Mesenchymal stem cell (in vitro differentiated cells and primary cell): ENCODE data around the gene SPOCK2.

ENCODE experiments used
- DNase-seq: peaks from one replicate; pipeline ENCODE4 v3.0.0-alpha.2; 2013
- H2AFZ ChIP-seq: one replicate; pipeline ENCODE4 v1.6.1; 2013; ENCODE audit warnings: low read depth, mild to moderate bottlenecking, control low read depth, inconsistent platforms, low read length, moderate library complexity
- H2AK5ac ChIP-seq: 2 replicates; pipeline ENCODE4 v1.6.1; 2013; ENCODE audit warnings: low read length, moderate library complexity, mild to moderate bottlenecking, inconsistent platforms; ENCODE audit not compliant: severe bottlenecking
- H2BK120ac ChIP-seq: one replicate; pipeline ENCODE4 v1.6.1; 2013; ENCODE audit warnings: low read depth, mild to moderate bottlenecking, inconsistent platforms, low read length, moderate library complexity
- H2BK12ac ChIP-seq, 2 experiments: one replicate each; pipeline ENCODE4 v1.6.1; 2013; ENCODE audit warnings: inconsistent platforms in 2 of 2, low read length in 2 of 2, mild to moderate bottlenecking in 2 of 2, moderate library complexity in 2 of 2, control low read depth in 1 of 2
- H2BK15ac ChIP-seq: one replicate; pipeline ENCODE4 v1.6.1; 2013; ENCODE audit warnings: mild to moderate bottlenecking, low read depth, inconsistent platforms; ENCODE audit not compliant: poor library complexity, severe bottlenecking
- H2BK5ac ChIP-seq: 2 replicates; pipeline ENCODE4 v1.6.1; 2013; ENCODE audit warnings: low read depth, mild to moderate bottlenecking, low read length, control low read depth, inconsistent platforms; ENCODE audit not compliant: poor library complexity, severe bottlenecking
- H3K14ac ChIP-seq, 2 experiments: one replicate each; pipeline ENCODE4 v1.6.1; 2013; ENCODE audit warnings: inconsistent platforms in 2 of 2, low read length in 2 of 2, control low read depth in 1 of 2, mild to moderate bottlenecking in 1 of 2, moderate library complexity in 1 of 2
- H3K18ac ChIP-seq, 2 experiments: one replicate each; pipeline ENCODE4 v1.6.1; 2013; ENCODE audit warnings: inconsistent platforms in 2 of 2, low read length in 2 of 2, control low read depth in 1 of 2, low read depth in 1 of 2, mild to moderate bottlenecking in 1 of 2
- H3K23ac ChIP-seq, 2 experiments: one replicate each; pipeline ENCODE4 v1.6.1; 2013; ENCODE audit warnings: inconsistent platforms in 2 of 2, low read length in 2 of 2, mild to moderate bottlenecking in 2 of 2, moderate library complexity in 2 of 2, control low read depth in 1 of 2
- H3K27ac ChIP-seq: 2 replicates; pipeline ENCODE4 v1.5.1; 2013; ENCODE audit warnings: mild to moderate bottlenecking, moderate library complexity, low read length, control low read depth, inconsistent platforms; ENCODE audit not compliant: poor library complexity, severe bottlenecking
- H3K27me3 ChIP-seq, 2 experiments: 2 replicates each; pipeline versions ENCODE4 v1.6.1 to v1.7.0; 2013; ENCODE audit warnings: low read length in 2 of 2, mild to moderate bottlenecking in 2 of 2, moderate library complexity in 2 of 2, control low read depth in 1 of 2, inconsistent platforms in 1 of 2; ENCODE audit not compliant: control insufficient read depth in 1 of 2, insufficient read depth in 1 of 2
- H3K36me3 ChIP-seq, 2 experiments: 2 replicates each; pipeline versions ENCODE4 v1.6.1 to v1.7.0; 2013; ENCODE audit warnings: low read length in 2 of 2, control low read depth in 1 of 2, inconsistent platforms in 1 of 2, low read depth in 1 of 2, mild to moderate bottlenecking in 1 of 2; ENCODE audit not compliant: insufficient read depth in 2 of 2, control insufficient read depth in 1 of 2
- H3K4ac ChIP-seq, 2 experiments: one replicate each; pipeline ENCODE4 v1.6.1; 2013; ENCODE audit warnings: inconsistent platforms in 2 of 2, low read length in 2 of 2, mild to moderate bottlenecking in 2 of 2, moderate library complexity in 2 of 2, control low read depth in 1 of 2, low read depth in 1 of 2
- H3K4me1 ChIP-seq: 2 replicates; pipeline ENCODE4 v1.6.1; 2013; ENCODE audit warnings: low read depth, low read length, control low read depth; ENCODE audit not compliant: control insufficient read depth, insufficient read depth
- H3K4me2 ChIP-seq: 2 replicates; pipeline ENCODE4 v1.6.1; 2013; ENCODE audit warnings: low read length, mild to moderate bottlenecking, inconsistent platforms; ENCODE audit not compliant: poor library complexity, severe bottlenecking
- H3K4me3 ChIP-seq, 2 experiments: 2 replicates each; pipeline versions ENCODE4 v1.5.1 to v1.7.0; 2013; ENCODE audit warnings: low read length in 2 of 2, mild to moderate bottlenecking in 2 of 2, control low read depth in 1 of 2, low read depth in 1 of 2; ENCODE audit not compliant: insufficient read depth in 1 of 2
- H3K79me1 ChIP-seq: replicated peaks from 2 replicates; pipeline ENCODE4 v1.6.1; 2013; ENCODE audit warnings: mild to moderate bottlenecking, control low read depth, low read length, inconsistent platforms; ENCODE audit not compliant: poor library complexity, severe bottlenecking
- H3K9ac ChIP-seq: 2 replicates; pipeline ENCODE4 v1.7.0; 2013; ENCODE audit warnings: mild to moderate bottlenecking, low read length, moderate library complexity
- H3K9me3 ChIP-seq: 2 replicates; pipeline ENCODE4 v1.7.0; 2013; ENCODE audit warnings: mild to moderate bottlenecking, low read length; ENCODE audit not compliant: control insufficient read depth
- H4K8ac ChIP-seq: one replicate; pipeline ENCODE4 v1.6.1; 2013; ENCODE audit warnings: inconsistent platforms, mild to moderate bottlenecking, low read length, moderate library complexity
- H4K91ac ChIP-seq: one replicate; pipeline ENCODE4 v1.6.1; 2013; ENCODE audit warnings: mild to moderate bottlenecking, low read length, inconsistent platforms
- WGBS: methylation state at CpG from one replicate; pipeline ENCODE4 v1.1.7; 2013; ENCODE audit warnings: mixed read lengths; 5-methylcytosine and 5-hydroxymethylcytosine counted together

SPOCK2 gene

GRCh38 chr10:72068901-72069446 is 19.4 kb downstream of the SPOCK2 start:
- Histone ChIP-seq H3K18ac (no peak overlapping the region), H3K4me3 (no peak overlapping the region), H4K91ac (peak overlapping the region; percentile 5), H3K27ac (no peak overlapping the region), H3K4ac (no peak overlapping the region), H3K36me3 (no peaks in the 10 kb centered on the region), H4K8ac (peak overlapping the region; percentile 47), H3K4me2 (no peak overlapping the region), H2AFZ (no peak overlapping the region), H3K79me1 (no peaks in the 10 kb centered on the region), H3K27me3 (peaks cover 12 to 44% of the 10 kb centered on the region in 2 experiments), H2BK15ac (no peak overlapping the region), H3K23ac (no peak overlapping the region), H2BK120ac (no peak overlapping the region), H3K4me1 (peaks cover 18% of the 10 kb centered on the region), H2BK5ac (no peak overlapping the region), H3K9ac (no peak overlapping the region), H2BK12ac (no peak overlapping the region), H2AK5ac (no peak overlapping the region), H3K14ac (no peak overlapping the region), H3K9me3 (peaks cover 7% of the 10 kb centered on the region)
- DNase-seq = no peak
- 74% methylated on average over 12 of the region's 12 CpGs for WGBS

DNA sequence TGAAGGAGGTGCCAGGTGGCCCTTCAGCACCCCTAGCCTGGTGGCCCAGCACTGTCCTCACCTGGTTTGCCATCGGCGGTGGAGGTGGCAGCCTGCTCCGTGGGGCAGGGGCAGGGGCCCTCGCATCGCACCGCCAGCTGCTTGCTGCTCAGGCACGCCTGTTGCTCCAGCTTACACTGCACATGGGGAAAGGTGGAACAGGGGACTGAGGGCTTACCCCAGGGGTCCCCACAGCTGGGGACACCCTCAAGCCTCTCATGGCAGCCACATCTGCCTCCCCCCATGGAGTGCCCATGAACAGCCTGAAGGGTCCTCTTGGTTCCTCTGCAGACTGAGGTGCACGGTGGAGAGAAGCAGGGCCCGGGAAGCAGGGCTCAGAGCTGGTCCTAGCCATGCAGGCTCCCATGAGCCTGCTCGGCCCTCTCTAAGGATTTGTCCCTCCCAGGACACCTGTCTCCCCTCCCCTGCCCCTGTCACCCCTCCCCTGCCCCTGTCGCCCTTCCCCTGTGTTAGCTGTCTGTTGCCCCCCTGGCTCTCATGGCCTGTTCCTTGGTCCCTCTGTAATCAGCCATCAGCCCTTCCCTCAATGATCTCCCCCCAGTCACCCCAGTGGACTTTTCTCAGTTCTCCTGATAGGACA is 20.1 kb downstream of the SPOCK2 start:
- Histone ChIP-seq H3K9me3 (peaks cover 7% of the 10 kb centered on the region), H2BK15ac (no peak overlapping the region), H3K27me3 (peaks cover 12 to 37% of the 10 kb centered on the region in 2 experiments), H3K4me1 (peaks cover 18% of the 10 kb centered on the region), H3K36me3 (no peaks in the 10 kb centered on the region), H2AK5ac (no peak overlapping the region), H2BK5ac (no peak overlapping the region), H3K14ac (no peak overlapping the region), H3K27ac (no peak overlapping the region), H3K4me3 (no peak overlapping the region), H3K9ac (no peak overlapping the region), H2BK120ac (no peak overlapping the region), H2BK12ac (no peak overlapping the region), H3K79me1 (no peaks in the 10 kb centered on the region), H3K23ac (no peak overlapping the region), H3K4me2 (no peak overlapping the region), H4K8ac (no peak overlapping the region), H2AFZ (no peak overlapping the region), H3K18ac (no peak overlapping the region), H4K91ac (peak overlapping the region; percentile 70), H3K4ac (no peak overlapping the region)
- no peak for DNase-seq
- WGBS = 92% methylated on average over 11 of the region's 11 CpGs

DNA sequence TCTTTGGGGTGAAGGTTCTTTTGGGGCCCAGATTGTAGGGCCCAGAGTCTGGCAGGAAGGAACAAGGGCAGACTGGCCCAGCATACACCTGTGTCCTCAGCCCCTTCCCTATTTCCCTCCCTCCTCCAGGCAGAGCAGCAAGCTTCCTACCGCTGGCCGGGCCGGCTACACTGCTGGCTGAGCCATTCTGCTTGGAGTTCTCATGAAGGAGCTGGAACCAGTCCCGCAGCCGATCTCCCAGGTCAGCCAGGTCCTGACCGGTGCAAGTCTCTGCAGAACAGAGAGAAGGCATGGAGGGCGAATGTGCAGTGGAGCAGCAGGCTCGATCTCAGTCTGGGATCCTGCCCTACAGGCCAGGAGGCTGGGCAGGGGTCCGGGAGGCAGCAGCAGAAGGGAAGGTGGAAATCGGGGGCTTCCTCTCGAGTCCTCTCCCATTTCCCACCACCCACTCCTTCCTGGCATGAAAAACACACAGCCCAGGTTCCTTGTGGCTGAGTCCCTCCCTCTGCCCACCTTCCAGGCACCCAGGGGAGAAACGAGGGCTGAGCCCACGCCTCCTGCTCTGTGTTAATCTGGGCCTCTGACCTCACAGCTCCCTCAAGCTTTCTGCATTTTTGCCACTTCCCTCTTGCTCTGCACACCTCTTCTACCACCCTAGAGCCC is 20.8 kb downstream of the SPOCK2 start:
- WGBS = 81% methylated on average over 11 of the region's 13 CpGs
- no peak overlapping the region for H2BK5ac ChIP-seq
- H3K4me3 ChIP-seq = no peak overlapping the region
- no peaks in the 10 kb centered on the region for H3K36me3 ChIP-seq
- no peak overlapping the region for H2BK120ac ChIP-seq
- H2BK15ac ChIP-seq = no peak overlapping the region
- H3K4me1 ChIP-seq = peaks cover 18% of the 10 kb centered on the region
- H3K9me3 ChIP-seq = peaks cover 7% of the 10 kb centered on the region
- H3K79me1 ChIP-seq = no peaks in the 10 kb centered on the region
- peak overlapping the region; percentile 70 for H4K91ac ChIP-seq
- H2AFZ ChIP-seq = no peak overlapping the region
- H2AK5ac ChIP-seq = no peak overlapping the region
- peaks cover 12 to 31% of the 10 kb centered on the region in 2 experiments for H3K27me3 ChIP-seq
- no peak overlapping the region for H2BK12ac ChIP-seq
- no peak overlapping the region for H3K18ac ChIP-seq
- H3K23ac ChIP-seq = no peak overlapping the region
- H3K14ac ChIP-seq = peak overlapping the region in 1 of 2 experiments; percentile 57
- H3K9ac ChIP-seq = no peak overlapping the region
- no peak overlapping the region for H3K4ac ChIP-seq
- H3K4me2 ChIP-seq = no peak overlapping the region
- H3K27ac ChIP-seq = no peak overlapping the region
- no peak overlapping the region for H4K8ac ChIP-seq
- DNase-seq = no peak
